Right cardiac atrium (tissue), 5 donors: ENCODE data around the gene ATG7. TPM values are rescaled to one million over a fixed set of nuclear protein-coding genes. Genes with fewer than 3 reads are reported as not detected.
"Not testable (repeated sequence)": the region's sequence is repeated elsewhere in the genome, so short reads cannot be mapped to it uniquely, and the experiment has no call there.

Experiments used
- ATAC-seq, 2 donors: fragments of 200-7000 bp; cut with Tn5 transposase; one replicate each; pipeline versions ENCODE4 v1.8.0 to v1.9.1; 2020; ENCODE audit warnings: moderate library complexity in 2 of 2, mild to moderate bottlenecking in 1 of 2
- DNase-seq, 3 donors: peaks; one replicate each; pipeline ENCODE4 v3.0.0-alpha.2; 2020
- H3K27ac ChIP-seq: one replicate; pipeline ENCODE4 v1.5.1; 2013; ENCODE audit warnings: mild to moderate bottlenecking, low read length, control low read depth, moderate library complexity
- H3K27me3 ChIP-seq: one replicate; pipeline ENCODE4 v1.6.1; 2013; ENCODE audit not compliant: control insufficient read depth, insufficient read depth
- H3K4me1 ChIP-seq: one replicate; pipeline ENCODE4 v1.6.1; 2013; ENCODE audit warnings: low read length; ENCODE audit not compliant: control insufficient read depth, insufficient read depth
- H3K4me3 ChIP-seq: one replicate; pipeline ENCODE4 v1.5.1; 2013; ENCODE audit warnings: low read length, control low read depth
- H3K9me3 ChIP-seq: one replicate; pipeline ENCODE4 v1.6.1; 2013; ENCODE audit warnings: low read length; ENCODE audit not compliant: control insufficient read depth
- WGBS: extraction: QIAGEN DNeasy Blood & Tissue Kit; methylation state at CpG from one replicate; pipeline ENCODE4 v1.1.7; 2013; 5-methylcytosine and 5-hydroxymethylcytosine counted together
- intact Hi-C, 4 donors: fragments of 100-400 bp; cut with DNase I; formaldehyde crosslinking; loops; one replicate each; pipeline versions ENCODE4 v1.11.0 to v1.14.0; 2022 to 2023
- polyA plus RNA-seq: library from polyadenylated mRNA; stranded (reverse); fragments of 200-250 nt; gene quantifications from one replicate; pipeline ENCODE4 v1.2.3, GENCODE V29; 2013
- total RNA-seq, 4 donors: library from RNA; stranded (reverse); fragmentation: NEBNext Ultra II Directional; extraction: Animal tissue kit (Norgen Biotek cat#: 25700); gene quantifications; one replicate each; pipeline ENCODE4 v1.2.1, GENCODE V29; 2021
- donor health status: healthy with polysubstance abuse.
- donor health status: DM: no; HTN: yes; CAD: no.
- donor health status: DM: no; HTN: no; CAD: no.
- donor health status: DM: no; HTN: yes; CAD: no; lungs with severe emphysema.
- donor health status: DM: yes; HTN: yes; CAD: no.

ATG7 gene
- total and polyA plus RNA-seq, 5 donors = 5.9 to 22.3 (median 19.6) TPM

DNA sequence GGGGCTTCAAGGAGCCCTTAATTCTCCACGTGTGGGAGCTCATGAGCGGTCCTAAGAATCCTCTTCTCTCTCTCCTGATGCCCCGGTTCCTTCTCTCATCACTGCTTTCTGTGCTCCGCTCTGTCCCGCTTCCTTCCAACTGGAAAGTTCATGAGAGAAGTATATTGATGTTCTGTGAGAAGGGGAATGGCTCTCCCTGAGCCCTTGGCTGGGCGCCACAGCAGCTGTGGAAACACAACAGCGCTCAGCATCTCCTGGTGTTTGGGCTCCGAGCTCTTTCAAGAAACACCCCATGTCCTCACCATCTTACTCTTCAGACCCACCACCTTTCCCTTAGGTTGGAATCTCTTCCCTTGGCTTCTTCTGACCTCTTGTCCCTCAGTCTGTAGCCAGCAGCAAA is 209.8 kb downstream of the ATG7 start:
- intact Hi-C loops = no loop called here
- DNase-seq (peak; percentile 77 to 94 (median 90)), ATAC-seq (peak; percentile 48 to 76)
- Histone ChIP-seq H3K4me3 (no peak overlapping the region), H3K9me3 (no peaks in the 10 kb centered on the region), H3K4me1 (peaks cover 14% of the 10 kb centered on the region), H3K27ac (peak overlapping the region; percentile 70), H3K27me3 (no peaks in the 10 kb centered on the region)
- WGBS = 49% methylated on average over 8 of the region's 8 CpGs

DNA sequence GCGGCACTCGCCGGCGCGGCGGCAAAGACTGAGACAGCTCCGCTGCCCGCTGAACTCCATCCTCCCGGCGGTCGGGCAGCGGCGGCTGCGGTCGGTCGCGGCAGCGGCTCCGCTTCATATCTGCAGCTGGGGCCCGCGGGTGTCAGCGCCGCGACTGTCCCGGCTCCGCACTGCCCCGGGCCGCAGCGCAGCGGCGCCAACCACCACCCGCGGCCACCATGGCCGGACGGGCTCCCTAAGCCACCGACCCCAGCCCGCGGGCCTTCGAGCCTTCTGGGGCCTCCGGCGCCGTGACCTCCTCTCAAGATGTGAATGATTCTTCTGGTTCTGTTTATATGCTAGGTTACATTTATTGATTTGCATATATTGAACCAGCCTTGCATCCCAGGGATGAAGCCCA is 216.2 kb downstream of the ATG7 start:
- H3K27me3 ChIP-seq, H3K4me1 ChIP-seq, intact Hi-C loops, DNase-seq, ATAC-seq, H3K27ac ChIP-seq, H3K4me3 ChIP-seq, H3K9me3 ChIP-seq: not testable (repeated sequence)
- WGBS = 96% methylated on average over 42 of the region's 42 CpGs

DNA sequence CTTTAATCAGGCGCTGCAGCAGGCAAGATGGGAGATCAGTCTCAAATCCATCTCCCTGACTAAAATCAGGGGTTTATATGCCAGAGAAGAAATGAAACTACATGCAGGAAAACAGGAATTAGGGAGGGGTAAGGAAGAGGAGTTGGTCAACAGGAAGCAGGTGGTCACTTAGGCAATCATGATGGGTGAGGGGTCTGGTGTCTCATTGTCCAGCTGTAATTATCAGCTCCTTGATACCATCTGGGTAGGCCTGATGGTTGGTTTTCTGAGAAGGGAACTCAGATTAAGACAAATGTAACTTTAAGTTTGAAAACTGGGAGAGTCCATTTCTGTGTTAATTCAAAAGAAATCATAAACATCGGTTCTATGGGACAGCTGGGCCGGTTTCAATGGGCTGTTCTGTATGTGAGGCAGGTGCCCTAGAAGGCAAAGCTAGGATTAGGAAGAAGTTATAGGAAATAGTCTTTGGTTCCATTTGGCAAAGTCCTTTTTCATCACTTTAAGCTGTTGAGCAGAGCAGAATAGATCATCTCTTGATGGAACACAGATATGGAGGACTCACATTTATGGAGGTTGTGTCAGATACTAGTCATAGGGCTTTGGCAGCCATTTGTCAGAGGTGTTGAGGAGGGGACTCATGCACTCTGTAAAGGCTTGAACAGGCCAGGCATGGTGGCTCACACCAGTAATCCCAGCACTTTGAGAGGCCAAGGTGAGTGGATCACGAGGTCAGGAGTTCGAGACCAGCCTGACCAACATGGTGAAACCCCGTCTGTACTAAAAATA is 222.1 kb downstream of the ATG7 start:
- Histone ChIP-seq H3K4me3 (no peak overlapping the region), H3K9me3 (no peaks in the 10 kb centered on the region), H3K27ac (no peak overlapping the region), H3K27me3 (no peaks in the 10 kb centered on the region), H3K4me1 (peaks cover 6% of the 10 kb centered on the region)
- no peak for ATAC-seq
- intact Hi-C loops = no loop called here
- 95% methylated on average over 6 of the region's 6 CpGs for WGBS
- no peak for DNase-seq

DNA sequence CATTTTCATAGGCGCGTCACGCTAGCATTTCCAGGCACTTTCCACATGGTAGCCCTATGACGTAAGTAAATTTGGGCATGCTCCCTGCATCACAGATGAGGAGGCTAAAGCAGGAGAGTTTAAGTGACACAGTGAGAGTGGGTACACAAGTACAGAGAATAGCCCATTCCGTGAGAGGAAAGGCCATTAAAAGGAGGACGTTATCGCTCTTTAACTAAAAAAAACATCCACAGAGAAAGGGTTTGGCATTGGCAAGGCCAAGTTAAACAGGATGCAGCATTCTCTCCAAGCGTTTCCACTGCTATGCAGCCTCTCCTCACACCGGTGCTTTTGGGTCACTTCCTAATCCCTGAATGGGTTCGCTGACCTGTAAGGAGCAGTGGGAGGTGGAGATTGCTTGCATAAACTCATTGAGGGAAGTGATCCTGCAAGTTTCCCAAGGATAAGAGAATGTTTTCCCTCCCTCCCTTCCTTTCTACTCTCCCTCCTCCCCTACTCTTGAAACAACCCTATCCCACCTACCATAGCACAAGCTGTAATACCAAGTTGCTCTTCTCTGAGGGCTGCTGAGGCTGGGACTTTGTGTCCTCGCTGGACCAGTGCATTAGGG is 223.9 kb downstream of the ATG7 start:
- peaks cover 6% of the 10 kb centered on the region for H3K4me1 ChIP-seq
- no peak overlapping the region for H3K4me3 ChIP-seq
- H3K27ac ChIP-seq = no peak overlapping the region
- intact Hi-C loops = no loop called here
- no peaks in the 10 kb centered on the region for H3K27me3 ChIP-seq
- WGBS = 56% methylated on average over 11 of the region's 11 CpGs
- DNase-seq (peak in 1 of 3 donors; percentile 42), ATAC-seq (peak; percentile 90 to 97)
- no peaks in the 10 kb centered on the region for H3K9me3 ChIP-seq

DNA sequence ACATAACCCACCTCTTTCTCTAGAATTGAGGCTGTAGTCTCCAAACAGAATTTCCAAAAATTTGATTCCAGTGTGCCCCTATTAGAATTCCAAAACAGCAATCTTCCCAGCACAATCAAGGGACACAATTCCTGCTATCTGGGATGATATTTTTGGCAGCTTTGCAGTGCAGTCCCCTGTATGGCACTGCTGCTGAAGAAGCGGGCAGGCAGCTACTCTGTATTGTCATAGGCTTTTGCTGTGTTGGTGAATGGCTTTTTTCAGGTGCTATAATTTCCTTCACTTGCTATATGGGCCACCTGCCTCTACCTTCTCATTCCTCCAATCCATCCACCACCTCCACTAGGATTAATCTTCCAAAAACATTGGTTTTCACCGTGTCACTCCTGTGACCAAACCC is 226.0 kb downstream of the ATG7 start:
- no peak for ATAC-seq
- no peak overlapping the region for H3K4me3 ChIP-seq
- intact Hi-C loops = no loop called here
- DNase-seq = no peak
- peaks cover 8% of the 10 kb centered on the region for H3K4me1 ChIP-seq
- WGBS = 66% methylated on average over 2 of the region's 2 CpGs
- no peaks in the 10 kb centered on the region for H3K9me3 ChIP-seq
- H3K27ac ChIP-seq = no peak overlapping the region
- no peaks in the 10 kb centered on the region for H3K27me3 ChIP-seq

DNA sequence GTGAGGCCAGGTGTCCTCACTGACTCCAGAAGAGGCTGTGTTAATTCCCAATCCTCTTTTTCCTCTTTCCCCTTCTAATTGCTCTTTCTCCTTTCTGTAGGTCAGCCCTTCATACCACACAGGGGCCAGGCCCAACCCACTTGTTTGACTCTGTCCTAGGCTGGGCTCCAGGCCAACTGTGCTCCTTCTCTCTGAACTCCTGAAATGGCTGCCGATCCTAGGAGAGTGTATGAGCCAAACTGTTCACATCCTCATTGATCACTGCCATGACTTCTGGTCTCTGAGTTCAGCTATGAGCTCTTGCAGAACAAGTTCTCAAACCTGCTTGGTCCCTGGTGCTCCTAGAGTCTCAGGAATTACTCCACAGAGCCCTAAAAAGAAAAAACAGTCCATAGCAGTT is 226.4 kb downstream of the ATG7 start:
- H3K27me3 ChIP-seq = no peaks in the 10 kb centered on the region
- DNase-seq (peak; percentile 73 to 88 (median 83)), ATAC-seq (peak; percentile 38 to 60)
- H3K27ac ChIP-seq = no peak overlapping the region
- H3K4me1 ChIP-seq = peaks cover 8% of the 10 kb centered on the region
- H3K9me3 ChIP-seq = no peaks in the 10 kb centered on the region
- no peak overlapping the region for H3K4me3 ChIP-seq
- intact Hi-C loops = no loop called here
- WGBS = 13% methylated on average over 1 of the region's 1 CpG

DNA sequence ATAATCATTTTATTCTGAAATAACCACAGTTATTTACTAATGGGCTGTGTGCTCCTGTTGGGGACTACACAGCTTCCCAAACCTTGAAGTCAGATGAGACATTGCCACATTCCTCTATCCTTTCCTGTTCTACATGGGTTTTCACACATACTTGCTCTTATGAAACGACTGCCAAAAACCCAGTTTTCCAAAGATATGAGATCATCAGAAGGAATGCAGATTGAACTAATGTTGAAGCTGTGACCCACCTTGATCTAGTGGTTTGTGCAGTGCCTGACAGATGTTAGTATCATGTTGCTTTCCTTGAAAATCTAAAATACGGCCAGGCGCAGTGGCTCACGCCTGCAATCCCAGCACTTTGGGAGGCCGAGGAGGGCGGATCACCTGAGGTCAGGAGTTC is 226.9 kb downstream of the ATG7 start:
- no peak for DNase-seq
- no peaks in the 10 kb centered on the region for H3K9me3 ChIP-seq
- no peaks in the 10 kb centered on the region for H3K27me3 ChIP-seq
- H3K27ac ChIP-seq = no peak overlapping the region
- no peak for ATAC-seq
- H3K4me1 ChIP-seq = peaks cover 8% of the 10 kb centered on the region
- H3K4me3 ChIP-seq = no peak overlapping the region
- intact Hi-C loops = no loop called here
- 86% methylated on average over 6 of the region's 6 CpGs for WGBS

DNA sequence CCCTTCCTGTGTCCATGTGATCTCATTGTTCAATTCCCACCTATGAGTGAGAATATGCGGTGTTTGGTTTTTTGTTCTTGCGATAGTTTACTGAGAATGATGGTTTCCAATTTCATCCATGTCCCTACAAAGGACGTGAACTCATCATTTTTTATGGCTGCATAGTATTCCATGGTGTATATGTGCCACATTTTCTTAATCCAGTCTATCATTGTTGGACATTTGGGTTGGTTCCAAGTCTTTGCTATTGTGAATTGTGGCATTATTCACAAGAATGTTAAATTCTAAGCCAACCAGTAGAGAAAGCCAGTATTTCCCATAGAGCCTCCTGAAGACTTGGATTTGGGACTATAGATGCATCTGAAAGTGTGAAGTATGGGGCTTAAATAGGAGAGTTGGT is 230.2 kb downstream of the ATG7 start:
- intact Hi-C loops, H3K9me3 ChIP-seq, H3K27me3 ChIP-seq, DNase-seq, H3K27ac ChIP-seq, ATAC-seq, H3K4me3 ChIP-seq, H3K4me1 ChIP-seq: not testable (repeated sequence)
- WGBS = no CpG with 5 or more reads among the region's 3 CpGs

DNA sequence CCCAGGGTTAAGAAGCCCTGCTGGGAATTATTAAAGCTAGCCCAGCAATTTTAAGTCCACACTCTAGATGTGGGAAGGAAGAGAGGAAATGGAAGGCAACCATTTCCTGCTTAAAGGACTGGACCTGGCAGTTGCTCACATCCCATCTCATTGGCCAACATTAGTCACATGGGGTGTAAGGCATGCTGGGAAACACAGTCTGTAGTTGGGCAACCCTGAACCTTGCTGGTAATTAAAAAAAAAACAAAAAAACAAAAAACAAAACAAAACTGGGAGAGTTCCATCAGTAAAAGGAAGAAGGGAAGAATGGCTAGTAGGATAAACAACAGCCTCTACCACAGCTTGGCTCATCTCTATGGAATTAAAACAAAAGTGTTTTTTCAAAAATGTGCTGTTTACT is 235.5 kb downstream of the ATG7 start:
- no peaks in the 10 kb centered on the region for H3K9me3 ChIP-seq
- DNase-seq = no peak
- H3K27me3 ChIP-seq = no peaks in the 10 kb centered on the region
- H3K27ac ChIP-seq = peak overlapping the region; percentile 59
- peaks cover 14% of the 10 kb centered on the region for H3K4me1 ChIP-seq
- no peak overlapping the region for H3K4me3 ChIP-seq
- intact Hi-C loops = no loop called here
- no peak for ATAC-seq

DNA sequence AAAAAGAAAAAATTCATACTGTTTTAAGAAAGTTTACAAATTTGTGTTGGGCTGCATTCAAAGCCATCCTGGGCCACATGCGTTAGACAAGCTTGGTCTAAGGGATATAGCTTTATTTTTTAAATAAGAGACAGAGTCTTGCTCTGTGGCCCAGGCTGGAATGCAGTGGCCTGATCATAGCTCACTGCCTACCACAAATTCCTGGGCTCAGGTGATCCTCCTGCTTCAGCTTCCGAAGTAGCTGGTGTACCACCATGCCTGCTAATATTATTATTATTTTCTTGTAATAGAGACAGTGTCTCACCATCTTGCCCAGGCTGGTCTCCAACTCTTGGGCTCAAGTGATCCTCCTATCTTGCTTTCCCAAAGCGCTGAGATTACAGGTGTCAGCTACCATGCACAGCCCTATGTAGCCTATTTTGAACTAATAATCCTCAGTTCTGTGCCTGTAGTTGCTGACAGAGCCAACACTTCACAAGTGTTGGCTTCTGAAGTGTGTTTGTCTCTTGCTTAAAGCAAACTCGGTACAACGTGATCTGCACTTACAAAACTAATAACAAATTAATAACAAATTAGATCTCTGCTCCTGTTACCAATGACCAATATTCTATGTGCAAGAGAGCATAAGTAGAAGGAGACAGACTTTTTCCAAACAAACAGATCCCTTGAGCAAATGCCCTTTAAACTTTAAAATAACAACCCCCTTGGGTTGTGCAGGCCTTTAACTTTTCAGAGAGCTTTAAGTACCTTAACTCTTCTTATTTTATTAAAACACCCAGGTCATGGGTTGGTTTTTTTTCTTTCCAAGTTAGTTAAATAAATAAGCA is 236.4 kb downstream of the ATG7 start:
- Histone ChIP-seq H3K27ac (peak overlapping the region; percentile 93), H3K4me1 (peaks cover 14% of the 10 kb centered on the region), H3K9me3 (no peaks in the 10 kb centered on the region), H3K27me3 (no peaks in the 10 kb centered on the region), H3K4me3 (peak overlapping the region; percentile 3)
- DNase-seq (no peak), ATAC-seq (peak; percentile 20 to 67)
- WGBS = 49% methylated on average over 5 of the region's 5 CpGs
- intact Hi-C loops = no loop called here
